Thyroid gland (tissue), 4 donors: Measurements from ENCODE around the gene POM121C.
"Not testable (repeated sequence)": the region's sequence is repeated elsewhere in the genome, so short reads cannot be mapped to it uniquely, and the experiment has no call there.

Experiments used
- CTCF ChIP-seq, 6 experiments: fragments of 200-600 bp in 3 of 6; fragments of 450-650 bp in 3 of 6; sonication (generic) in 3 of 6; IDR thresholded peaks; one replicate each; pipeline ENCODE4 v1.5.1; 2016 to 2019; ENCODE audit warnings: antibody characterized with exemption in 6 of 6, mild to moderate bottlenecking in 2 of 6, inconsistent platforms in 1 of 6, moderate library complexity in 1 of 6
- POLR2A ChIP-seq, 2 donors: fragments of 450-650 bp; IDR thresholded peaks; one replicate each; pipeline ENCODE4 v1.6.1; 2017; ENCODE audit warnings: antibody characterized with exemption in 2 of 2, mild to moderate bottlenecking in 2 of 2, moderate library complexity in 1 of 2

DNA sequence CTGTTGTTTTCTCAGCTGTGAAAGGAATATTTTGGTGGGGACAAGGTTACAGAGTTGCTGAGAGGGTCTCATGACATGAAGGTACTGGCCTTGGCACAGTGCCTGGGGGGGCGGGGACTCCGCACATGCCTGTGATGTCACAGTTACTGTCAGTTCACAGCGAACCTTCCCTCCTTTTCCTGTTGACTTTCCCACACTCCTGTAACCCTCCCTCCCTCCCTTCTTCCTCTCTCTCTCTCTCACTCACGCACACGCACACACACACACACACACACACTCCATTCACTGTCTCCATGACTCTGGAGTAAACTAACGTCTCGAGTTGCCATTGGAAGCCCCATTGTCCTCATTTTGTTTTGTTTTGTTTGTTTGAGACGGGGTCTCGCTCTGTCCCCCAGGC, 118.8 kb downstream of the POM121C start:
- not testable (repeated sequence) for TF ChIP-seq CTCF, POLR2A (IDR thresholded peaks at IDR 0.05)
